ENCODE data around the gene PRKCH.
A peak's percentile ranks its signal among the peaks of the same experiment; 100 is the strongest.

The PRKCH gene

GRCh38 chr14:61503167-61503801, 181.9 kb downstream of the PRKCH start:
- peaks cover 61% of the 10 kb centered on the region for H3K36me3 Mint-ChIP-seq (ENCODE audit: insufficient read depth)

DNA sequence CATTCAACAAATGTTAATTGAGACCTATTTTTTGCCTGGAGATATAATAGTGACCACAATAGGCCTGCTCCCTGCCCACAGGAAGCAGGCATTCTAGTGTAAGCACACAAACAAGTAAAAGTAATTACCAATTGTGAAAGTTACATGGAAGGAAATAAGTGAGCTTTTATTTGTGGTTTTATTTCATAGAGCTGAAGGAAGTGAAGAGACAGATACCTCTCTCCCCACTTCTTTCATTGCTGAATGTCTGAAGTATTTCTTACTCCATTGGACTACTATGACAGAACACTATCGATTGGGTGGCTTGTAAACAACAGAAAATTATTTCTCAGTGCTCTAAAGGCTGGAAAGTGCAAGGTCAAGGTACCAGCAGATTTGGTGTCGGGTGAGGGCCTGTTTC, 183.5 kb downstream of the PRKCH start:
- H3K4me3 Mint-ChIP-seq: peak overlapping the region in 1 of 2 donors; percentile 31
- H3K9me3 Mint-ChIP-seq: no peaks in the 10 kb centered on the region
- peak overlapping the region; percentile 87 to 97 for H3K27ac Mint-ChIP-seq
- no peaks in the 10 kb centered on the region for H3K27me3 Mint-ChIP-seq
- DNase-seq (no peak), ATAC-seq (replicated peaks) (no peak)
- H3K4me1 Mint-ChIP-seq (ENCODE audit: low read depth in 2 of 2): peaks cover 51 to 79% of the 10 kb centered on the region in 2 donors
- H3K36me3 Mint-ChIP-seq (ENCODE audit: insufficient read depth): peaks cover 56% of the 10 kb centered on the region

More at GRCh38 chr14:61503167-61503801, 181.9 kb downstream of the PRKCH start:
- peaks cover 57 to 82% of the 10 kb centered on the region in 2 donors for H3K4me1 Mint-ChIP-seq (ENCODE audit: low read depth in 2 of 2)
- no peaks in the 10 kb centered on the region for H3K27me3 Mint-ChIP-seq
- peak overlapping the region; percentile 58 to 70 for H3K4me3 Mint-ChIP-seq
- H3K9me3 Mint-ChIP-seq: no peaks in the 10 kb centered on the region
- DNase-seq: peak; percentile 55 to 56 (median 56)
- peak overlapping the region; percentile 87 to 97 for H3K27ac Mint-ChIP-seq
- ATAC-seq (replicated peaks): peak; percentile 92

- Mint-ChIP-seq H3K27ac (peak overlapping the region; percentile 87 to 97), H3K4me1 (ENCODE audit: low read depth in 2 of 2) (peaks cover 52 to 79% of the 10 kb centered on the region in 2 donors), H3K4me3 (peak overlapping the region; percentile 29 to 31), H3K9me3 (no peaks in the 10 kb centered on the region), H3K36me3 (ENCODE audit: insufficient read depth) (peaks cover 60% of the 10 kb centered on the region), H3K27me3 (no peaks in the 10 kb centered on the region)
- no peak for DNase-seq
- ATAC-seq (replicated peaks): no peak
Measured at GRCh38 chr14:61505815-61506809, 184.7 kb downstream of the PRKCH start.

DNA sequence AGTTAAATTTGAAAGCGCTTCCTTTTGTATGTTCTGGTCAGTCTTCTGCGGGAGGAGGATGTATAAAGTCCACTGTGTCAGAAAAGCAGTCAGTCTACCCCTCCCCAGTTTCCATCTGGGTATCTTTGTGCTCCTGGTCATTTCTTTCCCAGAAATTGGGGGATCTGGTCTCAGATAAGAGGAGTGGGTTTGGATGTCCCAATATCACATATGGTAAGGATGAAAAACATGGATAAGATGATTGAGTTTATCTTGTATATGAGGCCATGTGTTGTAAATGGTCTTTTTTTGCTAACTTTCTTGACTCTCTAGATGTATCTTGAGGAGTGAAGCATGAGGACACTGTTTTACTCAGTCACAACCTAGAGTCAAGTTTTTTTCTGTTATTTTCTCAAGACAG, 187.1 kb downstream of the PRKCH start:
- Mint-ChIP-seq H3K4me3 (no peak overlapping the region), H3K4me1 (ENCODE audit: low read depth in 2 of 2) (peaks cover 45 to 70% of the 10 kb centered on the region in 2 donors), H3K9me3 (no peaks in the 10 kb centered on the region), H3K27me3 (no peaks in the 10 kb centered on the region), H3K27ac (peak overlapping the region; percentile 7 to 41), H3K36me3 (ENCODE audit: insufficient read depth) (peaks cover 72% of the 10 kb centered on the region)
- DNase-seq (no peak), ATAC-seq (replicated peaks) (no peak)

DNA sequence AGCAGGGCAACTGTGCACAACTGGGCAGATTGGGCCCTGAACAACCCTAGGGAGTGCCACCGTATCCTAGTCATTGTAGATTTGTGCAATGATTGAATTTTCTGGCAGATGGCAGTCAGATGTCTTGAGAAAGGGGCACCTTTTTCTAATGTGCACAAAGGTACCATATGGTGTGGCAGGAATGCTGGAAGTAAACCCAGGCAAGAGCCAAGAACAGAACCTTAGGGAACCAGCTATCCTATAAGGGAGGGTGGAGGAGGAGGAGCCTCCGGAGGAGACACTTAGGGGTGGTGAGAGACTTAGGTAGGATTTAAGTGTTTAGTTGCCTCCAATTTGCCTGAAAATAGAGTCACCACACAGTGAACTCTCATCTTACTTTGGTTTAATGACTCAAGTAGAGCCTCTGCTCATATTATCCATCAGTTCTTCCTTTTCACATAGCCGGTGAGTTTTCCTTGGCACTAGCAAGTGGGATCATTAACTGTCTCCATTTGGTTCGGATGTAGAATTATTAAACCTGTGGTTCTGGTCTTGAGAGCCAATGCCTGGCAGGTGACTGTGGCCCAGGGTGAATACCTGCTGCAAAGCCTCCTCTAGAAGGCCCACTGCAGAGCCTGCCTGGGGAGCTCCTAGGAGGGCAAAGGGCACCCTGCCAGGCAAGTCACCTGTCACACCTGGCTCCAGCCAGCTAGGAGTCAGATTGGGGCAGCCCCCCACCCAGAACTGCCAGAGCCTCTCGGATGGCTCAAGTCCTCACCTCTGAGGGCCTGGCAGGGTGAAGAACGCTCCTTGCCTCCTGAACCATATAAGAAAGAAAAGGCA, 189.6 kb downstream of the PRKCH start:
- H3K4me3 Mint-ChIP-seq: peak overlapping the region in 1 of 2 donors; percentile 17
- no peak for DNase-seq
- peaks cover 45 to 81% of the 10 kb centered on the region in 2 donors for H3K4me1 Mint-ChIP-seq (ENCODE audit: low read depth in 2 of 2)

DNA sequence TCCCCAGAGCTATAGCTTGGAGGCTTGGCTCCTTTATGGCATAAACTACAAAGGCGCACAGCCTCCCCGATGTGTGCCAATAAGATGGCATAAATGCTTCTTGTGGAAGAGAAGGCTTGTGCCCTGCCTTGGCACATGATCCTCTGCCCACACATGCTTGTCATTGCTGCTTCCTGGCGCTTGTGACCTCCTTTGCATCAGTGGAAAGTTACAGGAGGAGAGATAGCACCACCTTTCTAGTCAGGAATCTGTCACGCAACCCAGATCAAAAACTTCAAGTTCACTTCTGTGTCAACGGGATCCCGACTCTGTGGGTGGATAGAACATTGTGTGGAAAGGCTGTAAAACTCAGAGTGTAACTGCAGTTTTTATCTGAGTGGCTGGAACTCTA, 190.2 kb downstream of the PRKCH start:
- Mint-ChIP-seq H3K27me3 (no peaks in the 10 kb centered on the region), H3K4me3 (peak overlapping the region in 1 of 2 donors; percentile 17), H3K36me3 (ENCODE audit: insufficient read depth) (peaks cover 78% of the 10 kb centered on the region), H3K27ac (peak overlapping the region; percentile 41 to 78), H3K4me1 (ENCODE audit: low read depth in 2 of 2) (peaks cover 44 to 85% of the 10 kb centered on the region in 2 donors), H3K9me3 (no peaks in the 10 kb centered on the region)
- DNase-seq (no peak), ATAC-seq (replicated peaks) (peak; percentile 52)

More for the DNA sequence above, 189.6 kb downstream of the PRKCH start:
- Mint-ChIP-seq H3K27me3 (no peaks in the 10 kb centered on the region), H3K9me3 (no peaks in the 10 kb centered on the region), H3K36me3 (ENCODE audit: insufficient read depth) (peaks cover 78% of the 10 kb centered on the region), H3K27ac (peak overlapping the region; percentile 41 to 78)
- ATAC-seq (replicated peaks): peak; percentile 19

DNA sequence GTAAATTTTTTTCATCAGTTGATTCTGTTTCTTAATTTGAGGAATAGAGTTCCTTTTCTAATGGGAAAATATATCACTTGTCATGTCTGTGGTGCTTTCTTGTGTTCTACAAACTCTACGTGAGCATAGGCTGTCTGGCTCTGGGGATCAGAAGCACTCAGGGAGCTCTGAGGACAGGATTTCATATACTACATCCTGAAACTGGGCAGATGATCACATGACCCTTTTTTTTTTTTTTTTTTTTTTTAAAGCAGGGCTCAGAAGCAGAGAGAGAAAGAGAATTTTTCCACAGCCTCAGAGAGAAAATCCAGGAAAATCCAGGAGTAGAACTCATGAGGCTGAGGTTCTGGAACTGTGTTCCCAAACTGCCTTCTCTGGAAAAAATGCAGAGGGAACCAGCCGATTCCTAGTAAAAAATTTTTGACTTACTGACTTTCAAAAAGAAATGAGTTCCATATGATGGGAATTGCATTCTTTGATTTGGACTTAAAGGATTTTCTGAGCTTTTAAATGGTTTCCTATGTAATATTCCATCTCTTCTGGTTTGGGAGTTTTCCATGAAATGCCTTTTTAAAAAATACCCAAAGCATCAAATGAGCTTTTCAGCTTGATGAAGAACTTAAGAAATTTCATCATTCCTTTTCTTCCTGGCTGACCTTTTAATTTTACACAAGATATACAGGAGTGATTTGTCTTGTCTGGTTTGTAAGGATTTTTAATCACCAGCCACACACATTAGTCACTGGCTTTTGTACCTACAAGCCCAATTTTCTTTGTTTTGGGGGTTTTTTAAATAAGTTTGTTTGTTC, 190.9 kb downstream of the PRKCH start:
- ATAC-seq (replicated peaks) (no peak), DNase-seq (no peak)
- peak overlapping the region in 1 of 2 donors; percentile 17 for H3K4me3 Mint-ChIP-seq
- no peaks in the 10 kb centered on the region for H3K27me3 Mint-ChIP-seq
- H3K9me3 Mint-ChIP-seq: no peaks in the 10 kb centered on the region
- peaks cover 72% of the 10 kb centered on the region for H3K36me3 Mint-ChIP-seq (ENCODE audit: insufficient read depth)
- H3K4me1 Mint-ChIP-seq (ENCODE audit: low read depth in 2 of 2): peaks cover 45 to 85% of the 10 kb centered on the region in 2 donors
- peak overlapping the region; percentile 41 to 78 for H3K27ac Mint-ChIP-seq

GRCh38 chr14:61513986-61514830, 192.8 kb downstream of the PRKCH start:
- no peak for ATAC-seq (replicated peaks)
- Mint-ChIP-seq H3K27me3 (no peaks in the 10 kb centered on the region), H3K9me3 (no peaks in the 10 kb centered on the region), H3K4me3 (peak overlapping the region in 1 of 2 donors; percentile 36), H3K27ac (peak overlapping the region; percentile 41 to 75), H3K36me3 (ENCODE audit: insufficient read depth) (peaks cover 74% of the 10 kb centered on the region), H3K4me1 (ENCODE audit: low read depth in 2 of 2) (peaks cover 53 to 85% of the 10 kb centered on the region in 2 donors)
- DNase-seq: no peak

GRCh38 chr14:61514927-61515326, 193.5 kb downstream of the PRKCH start:
- H3K27ac Mint-ChIP-seq: peak overlapping the region; percentile 41 to 75
- H3K9me3 Mint-ChIP-seq: no peaks in the 10 kb centered on the region
- H3K4me3 Mint-ChIP-seq: peak overlapping the region in 1 of 2 donors; percentile 36
- H3K27me3 Mint-ChIP-seq: no peaks in the 10 kb centered on the region
- peaks cover 50 to 87% of the 10 kb centered on the region in 2 donors for H3K4me1 Mint-ChIP-seq (ENCODE audit: low read depth in 2 of 2)
- DNase-seq (no peak), ATAC-seq (replicated peaks) (peak; percentile 60)
- peaks cover 74% of the 10 kb centered on the region for H3K36me3 Mint-ChIP-seq (ENCODE audit: insufficient read depth)

DNA sequence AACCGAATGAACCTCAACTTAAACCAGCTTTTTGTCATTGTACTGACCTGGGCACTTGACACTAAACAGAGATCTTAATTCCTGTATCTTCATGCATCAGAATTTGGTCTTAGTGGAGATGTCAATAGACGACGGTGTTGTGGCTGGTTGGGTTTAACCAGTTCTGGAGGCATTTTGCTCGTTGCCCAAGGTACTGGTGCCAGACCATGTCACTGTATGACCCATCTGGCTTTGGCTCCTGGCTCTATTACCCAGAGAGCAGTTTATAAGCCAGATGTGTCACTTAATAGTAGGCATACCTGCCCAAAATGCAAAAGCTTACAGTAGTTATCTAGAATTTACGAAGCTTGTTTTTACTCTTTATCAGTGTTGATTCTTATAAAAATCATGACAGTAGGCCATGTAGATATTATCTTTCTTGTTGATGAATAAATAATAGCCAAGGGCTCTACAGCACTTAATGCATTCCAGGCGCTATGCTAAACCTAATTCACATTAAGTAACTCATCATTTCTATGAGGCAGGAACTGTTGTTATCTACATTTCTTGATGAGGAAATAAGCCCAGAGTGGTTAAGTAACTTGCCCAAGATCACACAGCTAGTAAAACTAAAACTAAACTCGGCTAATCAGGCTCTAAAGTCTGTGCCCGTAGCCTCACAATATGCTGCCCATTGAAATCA, 194.2 kb downstream of the PRKCH start:
- Mint-ChIP-seq H3K27ac (peak overlapping the region in 1 of 2 donors; percentile 41), H3K4me3 (no peak overlapping the region), H3K27me3 (no peaks in the 10 kb centered on the region), H3K4me1 (ENCODE audit: low read depth in 2 of 2) (peaks cover 43 to 86% of the 10 kb centered on the region in 2 donors), H3K36me3 (ENCODE audit: insufficient read depth) (peaks cover 76% of the 10 kb centered on the region), H3K9me3 (no peaks in the 10 kb centered on the region)
- DNase-seq (no peak), ATAC-seq (replicated peaks) (no peak)

DNA sequence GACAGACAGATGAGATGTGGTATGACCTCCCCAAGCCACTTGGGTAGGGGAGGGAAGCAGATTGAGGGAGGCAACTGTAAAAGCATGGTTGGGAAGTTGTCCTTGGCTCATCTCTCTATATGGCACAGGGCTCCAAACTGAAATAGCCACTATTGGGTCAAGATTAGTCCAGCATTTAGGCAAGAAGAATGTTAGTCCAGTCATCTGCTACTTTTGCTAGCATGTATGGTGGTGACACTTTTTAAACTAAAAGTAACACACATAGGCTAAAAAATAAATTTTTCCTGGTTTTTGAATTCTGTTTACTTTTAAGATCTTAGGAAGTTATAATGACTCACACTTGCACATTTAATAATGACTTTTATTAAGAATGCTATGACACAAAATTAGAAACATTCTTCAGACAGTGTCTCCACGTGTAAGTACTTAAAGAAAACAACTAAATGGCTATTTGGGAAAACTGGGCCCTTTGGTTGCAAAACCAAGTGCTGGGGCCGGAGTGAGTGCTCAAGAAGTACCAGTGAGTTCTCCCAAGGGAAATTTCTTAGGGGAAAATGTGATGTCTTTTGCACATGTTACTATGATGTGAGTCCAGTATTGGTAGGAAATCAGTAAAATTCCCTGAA, 194.9 kb downstream of the PRKCH start:
- peaks cover 70% of the 10 kb centered on the region for H3K36me3 Mint-ChIP-seq (ENCODE audit: insufficient read depth)
- DNase-seq (no peak), ATAC-seq (replicated peaks) (no peak)
- peaks cover 37 to 83% of the 10 kb centered on the region in 2 donors for H3K4me1 Mint-ChIP-seq (ENCODE audit: low read depth in 2 of 2)
- H3K4me3 Mint-ChIP-seq: no peak overlapping the region
- no peaks in the 10 kb centered on the region for H3K9me3 Mint-ChIP-seq
- peak overlapping the region in 1 of 2 donors; percentile 41 for H3K27ac Mint-ChIP-seq
- no peaks in the 10 kb centered on the region for H3K27me3 Mint-ChIP-seq

Data from effector memory CD8-positive, alpha-beta T cell (primary cell).